Hindlimb muscle (tissue), 1 donor: ENCODE results near the gene P2RX1. TPM values are rescaled to one million over a fixed set of nuclear protein-coding genes. Genes with fewer than 3 reads are reported as not detected.
"Not testable (repeated sequence)": the region's sequence is repeated elsewhere in the genome, so short reads cannot be mapped to it uniquely, and the experiment has no call there.

Source experiments
- DNase-seq: peaks from one replicate; pipeline ENCODE4 v3.0.0-alpha.2; 2013
- polyA plus RNA-seq: library from polyadenylated mRNA; unstranded; fragments of 120-200 nt; gene quantifications from one replicate; pipeline ENCODE4 v1.2.1, GENCODE V29; 2013; ENCODE audit not compliant: insufficient read length

The P2RX1 gene
- polyA plus RNA-seq, 1 donor, result 4.5 TPM

DNA sequence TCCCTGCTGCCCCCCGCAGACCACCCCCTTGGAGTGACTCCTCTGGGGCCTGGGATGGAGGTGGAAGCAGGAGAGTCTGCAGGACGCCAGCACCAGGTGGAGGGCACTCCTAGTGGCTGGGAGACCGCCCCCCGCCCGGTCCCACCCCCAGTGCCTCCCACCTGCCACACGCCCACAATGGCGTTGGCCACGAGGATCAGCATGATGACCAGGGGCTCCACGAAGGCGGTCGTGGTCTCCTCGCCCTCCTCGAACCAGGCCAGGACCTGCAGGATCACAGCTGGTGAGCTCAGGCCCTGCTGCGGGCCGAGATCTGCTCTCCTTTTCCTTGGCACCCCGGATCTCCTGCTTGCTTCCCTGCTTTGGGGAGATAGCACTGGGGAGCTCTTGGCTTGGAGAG, 35.2 kb upstream of the P2RX1 start:
- no peak for DNase-seq

DNA sequence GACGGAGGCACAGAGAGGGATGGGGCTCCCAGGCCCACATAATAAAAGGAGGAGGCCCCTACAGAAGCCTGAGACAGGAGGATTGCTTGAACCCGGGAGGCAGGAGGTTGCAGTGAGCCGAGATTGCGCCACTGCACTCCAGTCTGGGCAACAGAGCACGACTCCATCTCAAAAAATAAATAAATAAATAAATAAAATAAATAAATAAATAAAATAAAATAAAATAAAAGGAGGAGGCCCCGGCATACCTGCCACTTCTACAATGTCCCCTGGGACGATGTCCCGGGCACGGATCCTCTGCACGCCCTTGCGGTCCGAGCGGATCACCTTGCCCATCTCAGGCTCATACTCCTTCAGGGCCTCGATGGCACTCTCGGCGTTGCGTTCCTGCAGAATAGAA, 34.7 kb upstream of the P2RX1 start:
- DNase-seq, result no peak

DNA sequence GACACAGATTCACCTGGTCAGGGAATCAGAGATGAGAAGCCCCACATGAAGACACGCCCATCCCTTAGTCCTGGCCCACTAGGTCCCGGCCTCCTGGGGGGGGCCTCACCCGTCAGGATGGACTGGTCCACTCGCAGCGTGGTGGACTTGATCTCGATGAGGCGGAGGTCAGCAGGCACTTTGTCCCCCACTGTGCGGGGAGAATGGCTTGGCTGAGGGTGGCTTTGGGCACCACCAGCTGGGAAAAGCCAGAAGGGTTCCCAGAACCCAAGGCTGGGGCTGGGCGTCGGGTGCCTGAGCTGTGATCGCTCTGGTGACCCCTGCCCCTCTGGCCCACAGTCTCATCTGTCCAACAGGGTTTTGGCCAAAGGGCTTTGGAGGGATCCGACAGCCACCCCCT, 34.3 kb upstream of the P2RX1 start:
- no peak for DNase-seq

DNA sequence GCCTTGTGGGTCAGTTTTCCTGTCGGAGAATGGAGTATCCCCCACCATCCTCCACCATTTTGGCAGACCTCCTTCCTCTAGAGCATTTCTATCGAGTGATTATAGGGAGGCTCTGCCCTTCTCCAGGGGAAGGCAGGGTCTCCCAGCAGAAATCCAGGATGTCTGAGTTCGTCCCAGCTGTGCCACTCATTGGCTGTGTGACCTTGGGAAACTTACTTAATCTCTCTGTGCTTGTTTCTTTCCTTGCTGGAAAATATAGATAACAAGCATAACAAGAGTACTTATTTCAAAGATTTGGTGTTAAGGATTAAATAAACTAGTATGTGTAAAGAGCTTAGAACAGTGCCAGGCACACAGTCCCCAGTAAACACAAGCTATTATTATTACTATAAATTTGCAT, 33.2 kb upstream of the P2RX1 start:
- DNase-seq, result no peak

DNA sequence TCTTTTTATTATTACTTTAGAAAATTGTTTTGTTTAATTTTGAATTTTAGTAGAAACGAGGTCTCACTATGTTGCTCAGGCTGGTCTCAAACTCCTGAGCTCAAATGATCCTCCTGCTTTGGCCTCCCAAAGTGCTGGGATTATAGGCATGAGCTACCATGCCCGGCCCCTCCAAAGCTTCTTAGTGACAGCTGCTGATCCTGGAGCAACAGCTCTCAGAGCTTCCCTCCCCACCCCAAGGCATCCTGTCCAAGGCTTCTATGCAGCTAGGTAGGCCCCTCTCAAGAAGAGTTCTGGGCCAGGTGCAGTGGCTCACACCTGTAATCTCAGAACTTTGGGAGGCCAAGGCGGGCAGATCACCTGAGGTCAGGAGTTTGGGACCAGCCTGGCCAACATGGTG, 32.3 kb upstream of the P2RX1 start:
- DNase-seq, result not testable (repeated sequence)

DNA sequence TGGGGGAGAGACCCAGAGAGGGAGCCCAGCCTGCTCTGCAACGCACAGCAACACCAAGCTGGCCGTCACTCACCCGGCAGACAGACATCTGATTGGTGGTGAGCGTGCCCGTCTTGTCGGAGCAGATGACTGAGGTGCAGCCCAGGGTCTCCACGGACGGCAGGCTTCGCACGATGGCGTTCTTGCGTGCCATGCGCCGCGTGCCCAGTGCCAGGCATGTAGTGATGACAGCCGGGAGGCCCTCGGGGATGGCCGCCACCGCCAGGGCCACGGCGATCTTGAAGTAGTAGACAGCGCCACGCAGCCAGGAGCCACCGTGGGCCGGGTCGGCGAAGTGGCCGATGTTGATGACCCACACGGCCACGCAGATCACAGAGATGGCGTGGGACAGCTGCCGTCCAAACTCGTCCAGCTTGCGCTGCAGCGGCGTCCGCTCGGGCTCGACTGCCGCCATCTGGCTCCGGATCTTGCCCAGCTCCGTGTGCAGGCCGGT, 31.1 kb upstream of the P2RX1 start:
- DNase-seq, result no peak

DNA sequence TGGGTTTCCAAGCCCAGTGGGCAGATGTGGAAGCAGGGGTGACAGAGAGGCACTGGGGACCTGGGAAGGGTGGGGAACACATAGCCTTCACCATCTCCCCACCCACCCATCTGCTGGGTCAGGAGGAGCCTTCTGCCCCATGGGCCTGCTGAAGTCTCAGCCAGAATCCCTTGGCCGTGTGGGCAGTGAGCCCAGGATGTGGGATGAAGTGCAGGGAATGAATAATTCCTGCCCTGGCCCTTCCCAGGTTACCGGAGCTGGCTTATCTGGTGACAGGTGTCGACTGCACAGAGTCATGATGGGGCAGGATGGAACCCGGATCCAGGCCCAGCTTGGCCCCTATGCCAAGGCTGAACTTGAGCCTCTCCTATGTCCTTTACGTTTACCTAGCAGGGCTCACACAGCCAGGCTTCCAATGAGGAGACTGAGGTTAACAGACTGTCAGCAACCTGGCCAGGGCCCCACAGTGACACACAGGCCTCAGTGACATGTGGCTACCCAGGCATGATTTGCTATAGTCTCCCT, 30.5 kb upstream of the P2RX1 start:
- no peak for DNase-seq

DNA sequence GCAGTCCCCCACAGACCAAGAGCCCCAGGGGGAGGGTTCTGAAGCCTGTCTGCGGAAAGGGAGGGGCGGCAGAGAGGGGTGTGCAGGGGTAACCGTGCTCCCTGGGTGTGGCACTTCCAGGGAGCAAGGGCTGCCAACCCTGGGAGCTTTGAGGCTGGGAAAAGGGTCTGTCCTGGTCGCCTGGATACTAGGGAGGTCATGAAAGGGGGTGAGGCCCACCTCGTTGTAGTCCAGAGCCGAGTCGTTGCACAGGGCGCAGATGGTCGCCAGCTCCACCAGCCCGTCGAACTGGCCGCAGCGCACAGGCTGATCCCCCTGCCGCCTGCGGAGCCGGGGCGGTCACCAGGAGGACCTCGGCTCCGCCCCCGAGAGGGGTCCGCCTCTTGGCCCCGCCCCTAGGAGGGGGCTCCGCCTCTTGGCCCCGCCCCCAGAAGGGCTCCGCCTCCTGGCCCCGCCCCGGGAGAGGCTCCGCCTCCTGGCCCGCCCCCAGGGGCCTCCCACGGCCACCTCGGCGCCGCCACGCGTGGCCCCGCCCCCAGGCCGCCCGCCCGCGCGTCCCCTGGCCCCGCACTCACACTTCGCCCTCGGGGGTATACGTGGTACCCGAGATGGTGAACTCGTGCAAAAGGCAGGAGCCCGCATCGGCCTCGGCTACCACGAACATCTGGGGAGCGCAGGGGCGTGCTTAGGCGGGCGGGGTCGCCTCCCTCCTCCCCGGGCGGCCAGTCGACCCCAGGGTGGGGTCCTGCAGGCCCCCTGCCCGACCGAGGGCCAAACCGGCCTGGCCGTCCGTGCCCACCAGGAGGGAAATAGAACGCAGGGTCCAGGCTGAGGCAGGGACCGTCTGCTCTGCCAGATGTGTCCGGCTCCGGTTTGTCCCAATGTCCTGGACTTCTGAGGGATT, 28.5 kb upstream of the P2RX1 start:
- peak; percentile 59 for DNase-seq

DNA sequence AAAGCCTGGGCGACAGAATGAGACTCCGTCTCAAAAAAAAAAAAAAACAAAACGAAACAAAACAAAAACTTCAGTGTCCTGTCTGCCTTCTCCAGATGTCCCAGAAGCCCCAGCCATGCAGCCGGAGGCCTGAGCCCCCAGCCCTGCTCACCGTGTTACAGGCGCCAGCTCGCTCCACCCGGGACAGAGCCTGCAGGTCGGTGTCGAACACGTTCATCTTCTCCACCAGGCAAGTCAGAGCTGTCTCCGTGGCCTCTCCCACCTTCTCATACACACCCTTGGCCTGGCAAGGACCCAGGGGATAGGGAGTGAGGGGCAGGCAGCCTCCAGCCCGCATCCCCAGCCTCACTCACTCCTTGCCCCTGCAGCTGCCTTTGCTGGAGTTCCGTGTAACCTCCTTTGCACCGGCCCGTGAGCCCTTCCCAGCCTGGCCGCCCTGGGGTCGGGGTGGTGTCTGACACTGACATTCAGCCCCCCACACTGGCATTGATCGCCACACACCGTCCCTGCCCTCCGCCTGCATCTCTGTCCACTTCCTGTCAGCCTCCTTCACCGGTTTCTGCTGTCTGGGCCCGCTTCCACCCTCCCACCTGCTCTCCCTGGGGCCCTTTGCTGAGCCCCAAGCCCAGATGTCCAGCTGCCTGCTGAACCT, 27.1 kb upstream of the P2RX1 start:
- DNase-seq, result no peak

DNA sequence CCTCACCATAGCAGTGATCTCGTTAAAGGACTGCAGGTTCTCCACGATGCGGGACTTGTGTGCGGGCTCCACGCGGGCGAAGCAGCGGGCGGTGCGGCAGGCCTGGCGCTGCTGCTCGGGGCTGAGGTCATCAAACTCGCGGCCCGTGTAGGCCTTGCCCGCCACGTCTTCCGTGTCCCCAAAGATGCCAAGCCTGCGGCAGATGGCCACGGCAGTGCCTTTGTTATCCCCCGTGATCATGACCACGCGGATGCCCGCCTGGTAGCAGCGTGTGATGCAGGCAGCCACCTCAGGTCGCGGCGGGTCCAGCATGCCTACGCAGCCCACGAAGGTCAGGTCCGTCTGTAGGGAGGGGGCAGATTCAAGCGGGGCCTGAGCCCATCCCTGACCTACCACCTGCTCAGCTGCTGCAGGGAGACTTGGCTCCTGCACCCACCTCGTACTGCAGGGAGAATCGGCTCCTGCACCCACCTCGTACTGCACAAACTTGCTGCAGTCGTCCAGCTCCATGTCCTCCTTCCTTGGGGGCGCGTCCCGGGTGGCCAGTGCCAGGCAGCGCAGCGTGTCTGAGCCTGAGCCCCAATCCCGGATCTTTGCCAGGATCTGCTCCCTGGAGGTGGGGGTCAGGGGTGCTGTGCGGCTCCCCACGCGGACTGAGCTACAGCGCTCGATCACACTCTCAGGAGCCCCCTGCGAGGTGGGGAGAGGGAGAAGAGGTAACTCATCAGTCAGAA, 24.9 kb upstream of the P2RX1 start:
- DNase-seq, result no peak

DNA sequence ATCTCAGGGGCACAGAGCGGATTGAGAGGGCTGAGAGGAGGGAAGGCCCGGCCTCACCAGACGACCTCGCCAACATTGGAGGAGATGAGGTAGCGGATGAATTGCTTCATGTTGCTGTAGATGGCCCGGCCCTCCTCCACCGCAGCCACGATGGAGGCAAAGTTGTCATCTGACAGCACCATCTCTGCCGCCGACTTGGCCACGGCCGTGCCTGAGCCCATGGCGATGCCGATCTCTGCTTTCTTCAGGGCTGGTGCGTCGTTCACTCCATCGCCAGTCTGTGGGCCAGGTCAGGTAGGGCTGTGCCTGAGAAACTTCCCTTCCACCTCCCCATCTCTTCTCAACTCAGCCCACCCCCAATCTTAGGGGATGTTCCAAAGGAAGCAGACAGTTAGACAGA, 21.1 kb upstream of the P2RX1 start:
- DNase-seq, result no peak

DNA sequence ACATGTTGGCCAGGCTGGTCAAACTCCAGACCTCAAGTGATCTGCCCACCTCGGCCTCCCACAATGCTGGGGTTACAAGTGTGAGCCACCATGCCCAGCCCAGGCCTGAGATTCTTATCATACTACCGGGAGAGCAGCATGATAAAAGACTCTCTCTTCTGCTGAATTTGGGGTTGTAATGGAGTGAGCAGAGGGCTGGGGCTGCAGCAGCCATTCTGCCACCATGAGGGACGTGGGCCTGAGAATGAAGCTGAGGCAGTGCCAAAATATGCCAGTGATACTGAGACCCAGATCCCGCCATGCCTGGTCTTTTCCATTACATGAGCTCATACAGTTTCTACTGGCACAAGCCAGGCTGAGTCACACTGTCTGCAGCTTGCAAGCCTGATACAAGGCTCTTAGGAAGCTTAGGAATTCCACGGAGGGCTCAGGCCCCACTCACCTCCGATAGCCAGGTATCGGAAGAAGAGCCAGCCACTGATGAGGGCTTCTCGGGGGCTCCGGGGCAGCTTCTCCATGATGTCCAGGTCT, 19.6 kb upstream of the P2RX1 start:
- DNase-seq, result no peak

DNA sequence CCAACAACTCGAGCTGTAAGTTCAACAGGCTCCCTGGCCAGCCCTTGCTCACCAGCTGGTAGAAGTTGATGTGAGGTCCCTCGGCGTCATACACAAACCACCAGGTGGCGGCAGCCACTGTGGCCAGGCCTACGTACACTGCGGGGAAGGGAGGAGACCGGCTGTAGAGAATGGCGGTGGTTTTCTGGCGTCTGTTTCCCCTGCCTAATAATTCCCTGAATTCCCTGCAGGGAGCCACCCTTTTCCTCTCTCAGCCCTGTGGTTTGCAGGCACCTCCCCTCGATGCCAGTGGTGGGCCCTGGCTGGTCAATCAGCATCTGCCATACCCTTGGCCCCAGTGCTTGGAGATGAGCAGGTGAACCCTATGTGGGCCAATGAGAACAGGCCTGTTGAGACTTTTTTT, 18.9 kb upstream of the P2RX1 start:
- peak; percentile 62 for DNase-seq

DNA sequence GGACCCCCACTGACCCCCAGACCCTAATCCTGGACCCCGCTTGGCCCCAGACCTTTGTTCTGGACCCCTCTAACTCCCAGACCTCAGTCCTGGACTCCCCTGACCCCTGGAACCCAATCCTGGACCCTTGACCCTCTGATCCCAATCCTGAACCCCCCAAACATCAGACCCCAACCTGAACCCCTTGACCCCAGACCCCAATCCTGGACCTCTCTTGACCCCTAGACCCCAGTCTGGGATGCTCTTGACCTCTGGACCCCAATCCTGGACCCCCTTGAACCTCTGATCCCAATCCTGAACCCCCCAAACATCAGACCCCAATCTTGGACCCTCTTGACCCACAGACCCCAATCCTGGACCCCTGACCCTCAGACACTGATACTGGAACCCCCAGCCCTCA, 13.5 kb upstream of the P2RX1 start:
- DNase-seq, result no peak

DNA sequence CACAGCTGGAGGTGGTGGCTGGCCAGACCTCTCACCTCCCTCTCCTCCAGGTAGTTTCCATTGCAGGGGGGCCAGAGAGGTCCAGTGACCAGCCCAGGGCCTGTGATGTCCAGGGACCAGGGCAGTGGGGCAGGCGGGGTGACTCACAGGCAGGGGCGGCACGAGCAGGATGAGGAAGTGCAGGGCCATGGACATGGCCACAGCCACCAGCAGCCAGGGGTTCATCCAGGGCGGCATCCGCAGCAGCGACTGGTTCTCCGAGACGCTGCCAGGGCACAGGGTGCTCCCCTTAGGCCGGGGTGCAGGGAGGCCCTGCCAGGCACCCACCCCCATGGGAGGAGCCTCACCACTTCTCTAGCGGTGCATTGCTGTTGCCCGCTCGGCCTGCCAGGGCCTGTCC, 12.9 kb upstream of the P2RX1 start:
- DNase-seq, result no peak

DNA sequence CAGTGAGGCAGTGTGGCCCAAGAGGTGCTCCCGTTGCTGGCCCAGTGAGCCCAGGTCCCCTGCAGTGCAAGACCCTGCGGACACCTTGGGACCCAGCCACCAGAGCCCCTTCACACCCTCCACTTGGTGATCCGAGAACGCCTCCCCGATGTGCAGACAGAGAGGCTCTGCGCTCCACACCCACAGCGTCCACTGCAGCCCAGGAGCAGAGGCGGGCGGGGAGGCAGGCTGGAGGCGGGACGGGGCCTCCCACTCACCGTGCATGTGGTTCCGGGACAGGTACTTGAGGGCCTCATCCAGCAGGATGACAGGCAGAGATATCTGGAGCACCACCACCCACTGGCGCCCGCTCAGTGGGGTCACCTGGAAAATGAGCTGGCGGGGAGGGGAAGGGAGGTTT, 12.1 kb upstream of the P2RX1 start:
- DNase-seq, result no peak

DNA sequence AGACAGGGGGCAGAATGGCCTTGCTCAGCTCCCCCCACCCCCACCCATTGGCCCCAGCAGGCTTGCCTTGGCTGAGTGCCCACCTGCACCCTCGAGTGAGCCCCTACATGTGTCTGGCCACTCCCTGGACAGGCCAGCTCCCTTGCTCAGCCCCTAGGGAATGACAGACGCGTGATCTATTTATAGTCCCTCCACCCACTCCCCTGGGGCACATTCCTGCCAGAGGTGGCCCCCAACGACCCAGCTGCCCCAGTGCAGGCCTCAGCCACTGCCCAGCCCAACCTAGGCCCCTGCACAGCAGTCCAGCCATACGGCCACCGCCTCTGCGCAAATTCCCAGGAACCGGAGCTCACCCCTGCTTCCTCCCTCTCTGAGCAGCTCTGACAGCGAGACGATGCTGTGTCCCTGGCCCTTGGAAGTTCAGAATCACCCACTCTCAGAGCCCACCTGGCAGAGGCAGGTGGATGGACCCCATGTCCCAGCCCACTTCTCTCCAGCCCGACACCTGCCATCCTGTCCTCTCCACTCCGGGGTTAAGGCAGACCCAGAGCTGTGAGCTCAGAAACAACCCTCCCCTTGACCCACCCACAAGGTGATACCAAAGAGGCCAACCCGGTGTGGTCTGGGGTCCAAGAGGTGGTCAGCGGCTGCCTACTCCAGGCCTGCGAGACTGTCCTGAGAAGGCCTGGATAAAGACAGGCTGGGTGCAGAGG, 11.5 kb upstream of the P2RX1 start:
- DNase-seq, result no peak

DNA sequence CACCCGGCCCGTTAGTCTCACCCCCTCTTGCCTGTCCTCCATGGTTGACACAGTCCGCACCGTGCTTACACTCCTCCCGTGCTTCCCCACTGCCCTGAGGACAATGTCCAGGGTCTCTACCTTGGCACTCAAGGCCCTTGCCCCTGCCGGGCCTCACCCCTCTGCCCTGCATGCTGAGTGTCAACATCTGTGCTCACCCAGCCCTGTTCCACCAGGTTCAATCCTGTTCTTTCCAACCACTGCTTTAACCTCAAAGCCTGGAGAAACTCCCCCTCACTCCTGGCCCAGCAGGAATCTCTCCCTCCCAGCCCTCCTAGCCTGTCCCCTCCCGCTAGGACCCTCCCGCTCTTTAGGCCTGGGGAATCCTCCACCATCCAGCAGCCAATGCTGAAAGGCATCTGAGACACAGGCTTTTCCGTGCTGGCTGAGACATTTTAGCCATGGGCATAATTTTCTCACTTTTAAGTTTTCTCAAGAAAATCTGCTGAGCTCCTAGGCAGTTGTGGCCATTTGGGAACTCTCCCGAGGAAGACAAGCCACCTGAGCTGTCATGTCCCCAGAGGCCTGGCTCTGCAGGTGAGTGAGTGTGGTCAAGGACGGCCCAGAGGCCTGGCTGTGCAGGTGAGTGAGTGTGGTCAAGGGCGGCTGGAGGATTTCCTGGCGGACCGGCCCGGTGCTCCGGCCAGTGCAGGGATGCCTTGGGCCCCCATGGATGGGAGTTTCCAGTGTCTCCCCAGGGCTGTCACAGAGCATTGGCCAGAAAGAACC, 10.8 kb upstream of the P2RX1 start:
- DNase-seq, result no peak

DNA sequence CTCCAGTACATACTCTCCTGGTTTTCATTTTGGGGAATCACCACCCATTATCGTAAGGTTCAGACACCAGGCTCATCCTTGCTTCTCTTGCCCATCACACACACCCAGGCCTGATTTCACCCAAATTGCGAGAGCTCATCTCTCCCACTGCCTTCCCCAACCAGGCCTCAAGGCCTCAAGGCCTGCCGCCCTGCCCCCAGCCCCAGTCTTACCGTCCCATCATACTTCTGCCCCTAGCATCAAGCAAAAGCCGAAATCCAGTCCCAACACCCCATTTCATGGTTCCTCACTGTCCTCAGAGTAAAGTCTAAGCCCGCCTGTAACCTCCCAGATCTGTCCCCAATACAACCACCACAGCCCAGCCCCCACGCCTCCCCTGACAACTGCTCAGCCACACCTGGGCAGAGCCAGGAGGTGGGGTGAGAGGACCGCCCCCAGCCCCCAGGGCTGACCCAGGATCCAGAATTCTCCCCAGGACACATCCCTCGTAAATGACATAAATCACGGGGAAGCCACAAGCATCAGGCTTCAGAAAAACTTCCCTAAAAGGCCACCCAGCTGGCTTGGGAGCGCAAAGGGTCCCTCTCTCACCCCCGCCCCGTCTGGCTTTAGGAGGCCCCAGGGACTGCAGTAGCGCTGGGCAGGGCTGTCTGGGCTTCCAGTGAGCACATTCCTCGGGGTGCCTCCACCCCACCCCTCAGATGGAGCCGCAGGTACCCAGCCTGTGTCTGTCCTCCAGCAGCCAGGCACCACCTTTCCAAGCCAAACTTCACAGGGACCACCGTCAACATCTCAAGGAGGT, 9.6 kb upstream of the P2RX1 start:
- no peak for DNase-seq
